Measurements from ENCODE around the gene PPARG.

GRCh38 chr3:12327021-12327420 is 38.2 kb downstream of the PPARG start:
- TF ChIP-seq EZH2 (IDR thresholded peaks at IDR 0.05; ENCODE audit: borderline replicate concordance) (no peak), EZH2phosphoT487 (IDR thresholded peaks at IDR 0.05; ENCODE audit: low read depth, severe bottlenecking, unreplicated experiment) (no peak)

All from hepatocyte (in vitro differentiated cells).